GM19328 (cell line): ENCODE results near the gene NRCAM.
"Not testable (repeated sequence)": the region's sequence is repeated elsewhere in the genome, so short reads cannot be mapped to it uniquely, and the experiment has no call there.

ENCODE experiments used
- ATAC-seq: cut with Tn5 transposase; IDR thresholded peaks from one replicate; pipeline ENCODE4 v1.9.1; 2021; ENCODE audit warnings: mild to moderate bottlenecking, moderate library complexity; ENCODE audit not compliant: unreplicated experiment

Gene NRCAM

DNA sequence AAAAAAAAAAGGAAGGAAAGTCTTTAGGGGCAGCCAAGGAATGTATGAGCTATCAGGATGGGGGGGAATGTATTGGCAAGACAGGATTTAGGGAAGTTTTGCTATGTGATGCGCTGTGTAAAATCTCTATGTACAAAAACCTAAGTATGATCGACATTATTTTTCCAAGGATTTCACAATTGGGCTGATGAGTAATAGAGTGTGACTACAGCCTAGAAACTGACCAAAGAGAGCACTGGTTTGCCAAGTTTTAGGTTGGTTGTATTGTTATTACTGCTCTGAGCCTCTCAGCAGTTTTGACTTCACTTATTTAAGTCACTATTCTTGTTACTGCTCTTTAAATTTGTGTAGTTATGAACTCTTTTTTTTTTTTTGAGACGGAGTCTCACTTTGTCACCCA, 107.3 kb downstream of the NRCAM start:
- no peak for ATAC-seq

DNA sequence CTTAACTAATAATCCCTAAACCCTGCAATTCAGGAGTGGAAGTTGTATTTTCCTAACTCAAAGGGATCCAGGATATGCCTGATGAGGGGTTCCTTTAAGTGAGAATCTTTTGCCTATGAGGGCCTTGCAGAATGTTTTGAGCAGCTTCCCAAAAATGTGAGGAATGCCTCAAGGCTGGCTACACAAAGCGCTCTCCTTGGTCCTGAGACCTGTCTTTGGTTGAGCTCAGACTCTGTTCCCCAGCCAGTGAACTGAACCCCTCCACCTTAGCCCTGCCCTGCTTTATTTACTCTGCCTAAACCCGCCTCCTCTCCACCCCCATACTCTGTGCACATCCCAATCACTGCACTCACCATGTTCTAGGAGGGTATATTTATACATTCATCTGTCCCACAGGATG, 108.6 kb downstream of the NRCAM start:
- no peak for ATAC-seq

DNA sequence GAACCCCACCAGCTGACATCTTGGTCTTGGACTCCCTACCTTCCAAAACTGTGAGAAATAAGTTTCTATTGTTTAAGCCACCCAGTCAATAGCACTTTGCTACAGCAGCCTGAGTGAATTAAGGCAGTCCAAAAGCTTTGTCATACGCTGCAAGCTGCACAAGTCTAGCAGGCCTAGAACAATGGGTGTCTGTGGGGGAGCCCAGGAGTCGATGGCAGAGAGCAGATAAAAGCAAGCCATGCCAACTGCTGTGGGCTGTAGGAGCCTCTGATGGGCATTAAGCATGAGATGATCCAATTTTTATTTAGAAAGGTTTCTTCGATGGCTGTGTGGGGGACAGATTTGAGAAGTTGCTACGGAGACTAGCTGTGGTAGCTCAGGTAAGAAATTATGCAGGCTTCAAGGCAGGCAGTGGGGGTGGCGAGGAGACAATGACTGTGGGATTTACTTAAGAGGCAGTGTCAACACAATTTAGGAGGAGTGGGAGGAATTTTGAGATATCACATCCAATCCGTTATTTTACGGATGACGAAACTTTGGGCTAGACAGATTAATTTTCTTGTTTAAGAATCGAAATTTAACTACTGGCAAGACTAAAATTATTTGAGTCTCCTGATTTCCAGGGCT, 110.4 kb downstream of the NRCAM start:
- ATAC-seq = no peak

DNA sequence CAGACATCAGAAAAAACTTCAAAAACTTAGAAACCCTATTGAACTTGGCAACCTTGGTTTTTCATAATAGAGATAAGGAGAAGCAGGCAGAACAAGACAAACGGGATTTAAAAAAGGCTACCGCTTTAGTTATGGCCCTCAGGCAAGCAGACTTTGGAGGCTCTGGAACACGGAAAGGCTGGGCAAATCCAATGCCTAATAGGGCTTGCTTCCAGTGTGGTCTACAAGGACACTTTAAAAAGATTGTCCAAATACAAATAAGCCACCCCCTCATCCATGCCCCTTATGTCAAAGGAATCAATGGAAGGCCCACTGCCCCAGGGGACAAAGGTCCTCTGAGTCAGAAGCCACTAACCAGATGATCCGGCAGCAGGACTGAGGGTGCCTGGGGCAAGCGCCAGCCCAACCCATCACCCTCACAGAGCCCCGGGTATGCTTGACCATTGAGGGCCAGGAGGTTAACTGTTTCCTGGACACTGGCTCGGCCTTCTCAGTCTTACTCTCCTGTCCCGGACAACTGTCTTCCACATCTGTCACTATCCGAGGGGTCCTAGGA, 115.3 kb downstream of the NRCAM start:
- ATAC-seq = no peak

DNA sequence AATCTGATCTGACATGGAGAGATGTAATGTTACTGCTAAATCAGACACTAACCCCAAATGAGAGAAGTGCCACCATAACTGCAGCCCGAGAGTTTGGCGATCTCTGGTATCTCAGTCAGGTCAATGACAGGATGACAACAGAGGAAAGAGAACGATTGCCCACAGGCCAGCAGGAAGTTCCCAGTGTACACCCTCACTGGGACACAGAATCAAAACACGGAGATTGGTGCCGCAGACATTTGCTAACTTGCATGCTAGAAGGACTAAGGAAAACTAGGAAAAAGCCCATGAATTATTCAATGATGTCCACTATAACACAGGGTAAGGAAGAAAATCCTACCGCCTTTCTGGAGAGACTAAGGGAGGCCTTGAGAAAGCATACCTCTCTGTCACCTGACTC, 115.8 kb downstream of the NRCAM start:
- not testable (repeated sequence) for ATAC-seq

DNA sequence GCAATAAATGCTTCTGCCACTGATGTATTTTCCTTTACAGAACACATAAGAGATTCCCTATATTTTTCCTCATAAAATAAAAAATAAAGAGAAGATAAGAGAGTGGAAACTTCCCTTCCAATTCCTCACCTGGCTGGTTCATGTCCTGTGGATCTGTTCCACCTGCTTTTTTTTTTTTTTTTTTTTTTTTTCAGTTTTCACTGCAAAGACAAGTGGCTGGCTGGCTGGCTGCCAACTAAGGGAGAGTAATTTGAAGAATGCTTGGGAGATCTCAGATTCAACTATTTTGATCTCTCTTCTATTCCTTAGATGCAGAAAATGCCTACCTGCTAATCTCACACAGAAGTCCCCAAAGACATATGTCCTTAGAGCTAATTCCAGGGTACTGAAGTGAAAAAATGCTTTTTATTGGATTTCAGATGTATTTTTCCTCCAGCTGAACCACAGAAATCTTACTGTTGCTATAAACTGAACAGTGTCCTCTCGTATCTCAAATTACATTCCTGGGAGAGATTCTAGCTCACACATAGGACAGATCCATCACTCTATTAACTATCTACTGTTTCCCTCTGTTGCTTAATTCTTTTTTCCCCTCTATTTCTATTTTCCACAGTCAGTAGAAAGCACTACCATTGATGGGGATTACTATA, 120.8 kb downstream of the NRCAM start:
- ATAC-seq = no peak

DNA sequence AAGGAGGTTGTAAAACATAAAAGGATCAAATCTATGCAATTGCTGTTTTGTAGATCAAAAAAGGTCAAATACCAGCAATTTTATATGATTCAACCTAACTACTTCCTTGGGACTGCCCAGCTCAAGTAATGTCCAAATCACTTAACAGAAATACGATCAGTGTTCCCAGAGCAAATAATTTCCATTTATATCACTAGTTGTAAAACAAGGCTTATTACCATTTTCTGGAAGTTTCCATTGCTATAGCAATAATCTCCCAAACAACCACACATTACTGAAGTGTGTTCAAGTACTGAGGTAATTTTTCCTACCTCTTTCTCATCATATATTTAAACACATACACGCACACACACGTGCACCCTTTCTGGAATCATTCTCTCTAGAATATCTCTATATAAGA, 123.3 kb downstream of the NRCAM start:
- ATAC-seq = no peak

DNA sequence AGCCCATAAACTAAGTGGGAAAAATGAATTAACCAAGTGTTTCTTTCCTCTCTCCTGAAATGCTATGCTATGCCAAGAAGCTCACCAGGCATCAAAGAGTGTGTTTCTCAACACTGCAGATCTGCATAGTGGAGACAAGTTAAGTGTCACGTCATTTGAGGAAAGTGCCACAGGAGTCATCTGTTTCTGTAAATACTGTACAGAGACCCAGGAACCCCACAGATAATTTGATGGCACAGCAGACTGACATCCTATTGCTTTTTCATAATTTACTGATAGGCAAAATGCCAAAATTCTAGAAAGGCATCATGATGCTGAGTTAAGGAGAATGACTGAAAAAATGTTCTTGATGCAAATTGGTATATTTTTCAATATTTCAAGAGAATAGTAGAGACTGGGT, 124.3 kb downstream of the NRCAM start:
- ATAC-seq = no peak

DNA sequence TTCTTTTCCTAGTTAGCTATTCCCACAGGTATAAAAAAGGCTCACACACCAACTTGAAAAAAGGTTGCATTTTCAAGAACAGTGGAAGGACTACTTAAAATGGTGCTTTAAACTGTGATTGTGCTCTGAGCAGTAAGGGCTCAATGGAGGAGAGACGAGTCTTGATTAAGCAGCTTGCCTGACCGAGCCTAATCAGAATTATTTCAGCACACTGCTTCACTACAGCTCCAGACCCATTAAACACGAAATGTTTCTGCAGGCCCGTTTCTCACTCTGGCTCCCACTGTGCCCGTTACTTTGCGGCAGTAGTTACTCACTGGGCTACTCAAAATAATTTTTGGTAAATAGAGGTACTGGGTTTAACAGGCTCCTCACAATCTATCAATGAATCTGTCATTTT, 126.0 kb downstream of the NRCAM start:
- no peak for ATAC-seq

DNA sequence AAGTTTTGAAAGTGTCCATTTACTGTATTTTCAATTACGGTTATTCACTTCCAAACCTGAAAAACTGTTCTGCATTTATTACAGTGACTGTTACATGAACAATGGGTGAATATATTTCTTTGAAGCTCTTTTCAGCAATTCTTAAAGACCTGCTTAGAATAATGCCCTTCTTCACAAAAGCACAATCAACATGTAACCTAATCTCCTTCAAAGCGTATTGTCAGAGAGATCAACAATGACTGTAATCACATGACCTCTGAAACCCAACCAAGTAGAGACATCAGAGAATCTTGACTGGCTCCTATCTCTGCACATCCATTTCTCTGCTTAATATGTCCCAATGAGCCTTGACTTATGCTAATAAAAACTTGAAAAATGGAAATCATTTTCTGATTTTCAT, 126.7 kb downstream of the NRCAM start:
- no peak for ATAC-seq

DNA sequence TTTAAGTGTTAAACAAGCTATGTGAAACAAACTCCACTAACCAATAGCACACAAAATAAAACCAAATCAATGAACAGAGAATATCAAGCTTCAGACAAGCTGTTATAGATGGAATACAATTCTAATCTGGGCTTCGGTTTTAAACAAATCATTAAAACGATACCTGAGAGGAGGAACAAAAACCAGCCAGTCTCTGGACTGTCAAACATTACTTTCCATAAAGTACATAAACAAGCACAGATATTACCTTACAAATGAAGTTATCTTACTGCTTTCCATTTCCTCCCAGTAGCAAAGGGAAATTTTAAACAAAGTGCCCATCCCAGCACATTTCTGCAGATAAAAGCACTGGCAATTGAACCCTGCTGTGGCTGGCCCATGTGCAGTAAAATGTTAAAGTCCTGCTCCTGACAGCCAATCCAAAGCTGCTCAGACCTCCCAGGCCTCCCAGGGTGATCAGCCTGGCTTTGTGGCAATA, 128.0 kb downstream of the NRCAM start:
- ATAC-seq = peak; percentile 58

DNA sequence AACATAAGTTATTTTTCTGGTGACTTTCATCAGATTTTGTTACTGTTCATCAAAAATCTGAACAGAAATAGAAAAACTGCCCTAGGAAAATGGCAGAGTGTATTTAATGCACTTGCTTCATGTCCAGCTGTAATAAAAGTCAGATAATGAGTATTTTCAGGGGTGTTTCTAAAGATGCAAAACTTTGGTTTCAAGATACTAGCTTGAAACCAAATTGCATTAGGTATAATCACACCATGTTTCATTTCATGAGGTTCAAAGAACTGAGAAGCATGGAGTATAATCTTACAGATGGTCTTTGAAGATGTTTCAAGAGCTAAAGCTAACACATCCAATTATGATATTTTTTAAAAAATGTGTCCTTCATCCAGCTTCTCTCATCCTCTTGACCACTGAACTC, 128.9 kb downstream of the NRCAM start:
- no peak for ATAC-seq

DNA sequence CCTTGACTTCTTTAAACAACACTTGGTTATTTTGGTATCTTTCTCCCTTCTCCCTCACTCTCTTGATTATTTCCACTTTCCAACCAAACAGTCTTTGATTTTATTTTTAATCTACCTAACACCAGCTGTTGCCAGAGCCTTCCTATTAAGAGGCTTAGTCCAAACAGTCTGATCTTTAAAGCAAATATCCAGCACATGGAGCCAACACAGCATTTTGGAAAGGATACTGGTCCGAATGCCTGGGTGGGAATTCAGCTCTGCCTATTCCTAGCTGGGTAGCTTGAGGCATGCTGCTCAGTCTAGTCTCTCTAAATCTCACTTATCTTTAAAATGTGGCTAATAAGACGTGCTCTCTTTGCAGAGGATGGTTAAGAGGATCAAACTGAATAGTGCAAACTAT, 129.3 kb downstream of the NRCAM start:
- no peak for ATAC-seq

DNA sequence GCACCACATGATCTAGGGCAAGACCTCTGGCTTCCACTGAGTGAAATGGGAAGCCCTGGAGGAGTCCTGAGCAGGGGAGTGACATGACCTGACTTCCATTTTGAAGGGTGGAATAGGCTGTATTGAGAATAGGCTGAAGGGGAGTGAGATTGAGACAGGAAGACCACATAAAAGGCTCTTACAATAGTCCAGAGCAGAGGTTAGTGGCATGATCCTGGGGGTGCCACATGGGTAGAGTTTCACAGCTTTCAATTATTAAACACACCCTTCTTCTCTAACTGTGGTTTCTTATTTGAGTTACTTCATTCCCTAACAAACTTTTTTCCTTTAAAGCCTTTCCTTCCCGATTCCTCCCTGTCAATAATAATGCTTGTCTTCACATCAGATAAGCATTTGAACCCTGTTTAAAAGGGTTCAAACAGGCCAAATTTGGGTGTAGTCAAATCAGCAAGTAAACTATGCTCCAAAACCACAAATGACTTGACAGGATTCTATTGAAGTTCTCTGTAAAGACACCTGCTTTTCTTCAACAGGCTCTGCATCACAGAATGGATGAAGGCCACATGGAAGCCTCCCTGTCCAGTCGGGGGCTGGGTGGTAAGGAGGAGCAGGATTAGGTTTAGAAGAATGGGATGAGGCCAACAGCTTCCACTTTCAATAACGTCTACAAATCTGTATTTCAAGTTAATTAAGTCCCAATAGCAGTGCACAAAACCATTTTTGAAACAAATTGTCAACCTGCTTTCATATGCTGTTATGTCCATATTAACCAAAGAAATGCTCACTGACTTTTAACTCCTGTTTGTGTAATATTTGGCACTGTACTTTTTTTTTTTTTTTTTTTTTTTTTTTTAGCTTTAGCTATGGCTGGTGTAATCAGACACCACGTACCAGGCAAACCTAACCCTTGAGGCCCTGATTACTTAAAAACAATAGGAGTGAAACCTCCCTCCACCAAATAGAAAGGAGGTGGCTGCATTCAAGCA, 131.9 kb downstream of the NRCAM start:
- no peak for ATAC-seq

DNA sequence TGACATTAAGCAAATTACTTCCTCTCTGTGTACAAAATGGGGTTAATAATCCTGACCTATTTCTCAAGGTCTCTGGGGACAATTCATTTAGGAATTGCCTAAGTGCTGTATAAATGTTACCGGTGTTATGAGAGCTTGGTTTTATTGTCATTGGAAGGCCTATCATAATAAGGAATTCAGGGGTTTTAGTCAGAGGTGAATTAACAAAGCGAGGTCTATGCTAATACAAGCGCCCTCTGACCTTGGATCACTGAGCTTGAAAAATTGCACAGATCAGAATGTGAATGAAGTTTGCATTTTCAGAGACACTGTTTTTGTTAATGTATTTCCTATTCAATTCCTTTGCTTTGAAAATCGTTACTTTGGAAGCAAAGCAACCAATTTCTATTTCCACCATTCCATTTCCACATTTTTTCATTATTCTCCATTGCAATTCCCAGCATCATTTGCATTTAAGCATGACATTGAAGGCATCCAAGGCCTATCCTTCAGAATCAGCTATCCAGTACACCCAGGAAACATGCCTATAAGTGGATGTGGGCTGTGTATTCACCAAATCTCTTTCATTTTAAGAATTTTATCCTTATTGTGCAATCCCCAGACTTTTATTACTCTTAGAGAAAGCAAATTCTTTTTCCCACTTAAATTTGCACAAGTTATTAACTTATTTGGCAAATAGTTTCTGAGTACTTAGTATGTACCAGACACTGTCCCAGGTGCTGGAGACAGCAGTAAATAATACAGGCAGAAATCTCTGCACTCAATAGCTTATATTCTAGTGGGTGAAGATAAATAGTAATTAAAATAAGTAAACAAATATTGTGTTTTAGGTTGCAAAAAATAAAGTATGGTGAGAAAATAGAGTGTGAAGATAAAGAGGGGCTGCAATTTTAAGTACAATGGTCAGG, 133.1 kb downstream of the NRCAM start:
- ATAC-seq = no peak

DNA sequence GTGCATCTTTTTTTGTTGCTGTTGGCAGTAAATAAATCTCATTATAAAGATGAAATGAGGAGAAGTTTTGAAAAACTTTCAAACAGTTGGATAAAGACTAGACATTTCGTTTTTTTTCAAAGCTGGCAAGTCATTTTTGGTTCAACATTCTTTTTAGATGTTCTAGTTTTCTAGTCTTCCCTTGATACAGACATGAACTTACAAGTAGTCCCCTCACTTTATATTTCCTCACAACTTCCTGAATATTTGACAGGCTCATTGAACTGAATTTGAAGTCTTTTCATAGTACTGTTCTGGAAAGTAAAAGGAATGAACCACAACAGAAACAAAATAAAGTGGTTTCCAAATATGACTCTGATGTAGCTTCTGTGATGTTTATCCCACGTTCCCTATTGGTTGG, 134.2 kb downstream of the NRCAM start:
- ATAC-seq = no peak

DNA sequence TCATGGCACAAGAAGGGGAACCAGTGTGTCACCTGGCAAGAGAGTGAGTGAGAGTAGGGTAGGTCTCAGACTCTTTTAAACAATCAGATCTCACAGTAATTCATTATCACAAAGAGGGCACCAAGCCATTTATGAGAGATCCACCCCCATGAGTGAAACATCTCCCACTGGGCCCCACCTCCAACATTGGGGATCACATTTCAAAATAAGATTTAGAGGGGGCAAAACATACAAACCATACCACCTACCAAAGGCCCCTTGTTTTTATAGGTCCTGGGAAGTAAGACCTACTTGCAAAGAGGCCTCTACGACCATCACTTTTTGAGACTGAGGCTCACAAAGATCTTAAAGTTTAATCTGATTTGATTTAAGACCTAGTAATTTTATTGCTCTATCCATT, 134.9 kb downstream of the NRCAM start:
- no peak for ATAC-seq

DNA sequence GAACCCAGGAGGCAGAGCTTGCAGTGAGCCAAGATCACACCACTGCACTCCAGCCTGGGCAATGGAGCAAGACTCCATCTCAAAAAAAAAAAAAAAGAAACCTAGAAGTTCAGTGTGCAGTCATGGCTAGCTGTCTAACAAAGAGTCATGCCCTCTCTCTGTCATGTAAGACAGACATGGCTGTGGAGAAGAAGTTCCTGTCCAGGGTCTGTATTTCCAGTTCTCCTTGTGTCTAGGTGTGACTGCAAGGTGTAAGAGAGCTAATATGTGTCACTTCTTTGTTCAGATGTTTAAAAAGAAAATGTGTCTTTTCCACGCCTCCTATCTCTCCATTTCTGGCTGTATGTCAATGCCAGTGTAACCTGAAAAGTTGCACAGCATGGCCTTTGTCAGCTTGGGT, 139.5 kb downstream of the NRCAM start:
- no peak for ATAC-seq

DNA sequence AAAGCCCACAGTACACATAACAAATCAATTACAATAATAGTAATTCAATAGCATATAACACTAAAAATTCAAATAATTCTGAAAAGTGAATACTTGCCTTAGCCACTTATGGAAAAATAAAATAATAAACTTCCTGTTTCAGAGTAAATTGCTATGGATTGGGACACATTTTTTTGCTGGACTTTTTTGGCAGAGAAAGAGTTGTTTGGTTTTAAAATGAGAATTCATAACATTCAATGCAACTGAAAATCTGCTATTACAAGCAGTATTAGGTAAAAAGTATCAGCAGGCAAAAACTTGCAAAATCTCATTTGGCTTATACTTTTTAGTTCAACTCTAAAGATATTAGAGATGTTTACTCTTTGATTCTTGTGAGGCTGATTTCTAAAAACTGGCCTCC, 141.7 kb downstream of the NRCAM start:
- ATAC-seq = no peak

DNA sequence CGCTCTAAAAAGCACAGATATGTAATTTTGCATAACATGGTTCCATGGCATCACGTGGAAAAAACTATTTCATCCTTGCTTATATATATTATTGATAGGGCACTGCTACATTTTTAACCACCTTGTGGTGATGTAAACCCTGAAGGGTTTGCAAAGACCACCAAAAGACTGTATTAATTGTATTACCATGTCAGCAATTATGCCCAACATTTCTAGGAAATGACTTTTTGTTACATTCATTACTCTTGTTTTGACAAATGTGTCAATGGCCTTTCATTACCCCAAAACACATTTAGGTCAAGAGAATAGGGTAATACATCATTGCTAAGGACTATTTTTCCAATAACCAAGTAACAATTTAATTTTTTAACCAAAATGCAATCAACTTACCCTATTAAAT, 142.2 kb downstream of the NRCAM start:
- ATAC-seq = no peak
